WI38 (cell line): Measurements from ENCODE around the gene HOXB13.

Experiments used
- H3K4me3 ChIP-seq: 2 replicates; pipeline ENCODE4 v1.5.1; 2011; ENCODE audit warnings: low read depth, mild to moderate bottlenecking, control low read depth, low read length
- CTCF ChIP-seq: IDR thresholded peaks from 2 replicates; pipeline ENCODE4 v1.5.1; 2012; ENCODE audit warnings: low read depth, mild to moderate bottlenecking, control low read depth, low read length

HOXB13 gene

DNA sequence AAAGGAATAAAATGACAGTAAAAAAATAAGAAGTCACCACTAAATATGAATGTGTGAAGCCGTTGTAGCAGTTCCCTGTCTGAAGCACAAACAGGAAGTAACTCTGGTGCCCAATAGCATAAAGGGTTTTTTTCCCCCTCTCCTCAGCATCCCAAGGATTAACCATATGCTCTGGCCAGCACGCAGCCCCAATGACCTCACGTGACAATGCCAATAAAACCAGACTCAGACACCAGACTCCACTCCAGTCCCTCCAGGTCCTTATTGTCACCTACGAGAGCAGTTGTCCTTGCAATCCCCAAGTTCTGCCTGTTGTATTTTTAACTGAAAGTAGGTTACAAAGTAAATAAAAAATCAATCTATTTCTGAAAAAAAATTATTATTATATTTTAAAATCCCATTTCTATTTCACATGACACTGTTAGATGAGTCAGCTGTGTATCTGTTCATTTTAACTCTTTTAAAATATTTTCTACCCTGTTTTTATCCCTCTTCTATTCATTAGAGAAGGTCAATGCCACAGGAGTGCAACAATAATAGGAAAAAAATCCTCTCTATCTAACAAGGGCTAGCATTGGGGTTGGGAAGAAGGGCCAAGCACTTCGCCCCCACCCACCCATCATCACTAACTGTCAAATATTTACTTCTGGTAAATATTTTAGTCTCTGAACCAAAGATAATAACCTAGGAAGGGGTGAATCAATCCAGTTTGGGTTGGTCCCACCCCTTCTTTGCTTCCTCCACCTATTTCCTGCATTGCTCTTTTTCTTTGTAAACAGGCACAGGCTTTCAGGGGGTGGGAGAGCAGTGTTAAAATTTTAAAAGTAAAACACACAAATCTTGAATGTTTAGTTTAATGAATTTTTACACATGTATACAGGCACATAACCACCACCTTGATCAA lies 12.8 kb downstream of the HOXB13 start:
- TF ChIP-seq CTCF = no peak
- H3K4me3 ChIP-seq = no peak overlapping the region

- H3K4me3 ChIP-seq = no peak overlapping the region
- TF ChIP-seq CTCF = no peak
Observed at GRCh38 chr17:48711128-48711527, 17.4 kb downstream of the HOXB13 start.

DNA sequence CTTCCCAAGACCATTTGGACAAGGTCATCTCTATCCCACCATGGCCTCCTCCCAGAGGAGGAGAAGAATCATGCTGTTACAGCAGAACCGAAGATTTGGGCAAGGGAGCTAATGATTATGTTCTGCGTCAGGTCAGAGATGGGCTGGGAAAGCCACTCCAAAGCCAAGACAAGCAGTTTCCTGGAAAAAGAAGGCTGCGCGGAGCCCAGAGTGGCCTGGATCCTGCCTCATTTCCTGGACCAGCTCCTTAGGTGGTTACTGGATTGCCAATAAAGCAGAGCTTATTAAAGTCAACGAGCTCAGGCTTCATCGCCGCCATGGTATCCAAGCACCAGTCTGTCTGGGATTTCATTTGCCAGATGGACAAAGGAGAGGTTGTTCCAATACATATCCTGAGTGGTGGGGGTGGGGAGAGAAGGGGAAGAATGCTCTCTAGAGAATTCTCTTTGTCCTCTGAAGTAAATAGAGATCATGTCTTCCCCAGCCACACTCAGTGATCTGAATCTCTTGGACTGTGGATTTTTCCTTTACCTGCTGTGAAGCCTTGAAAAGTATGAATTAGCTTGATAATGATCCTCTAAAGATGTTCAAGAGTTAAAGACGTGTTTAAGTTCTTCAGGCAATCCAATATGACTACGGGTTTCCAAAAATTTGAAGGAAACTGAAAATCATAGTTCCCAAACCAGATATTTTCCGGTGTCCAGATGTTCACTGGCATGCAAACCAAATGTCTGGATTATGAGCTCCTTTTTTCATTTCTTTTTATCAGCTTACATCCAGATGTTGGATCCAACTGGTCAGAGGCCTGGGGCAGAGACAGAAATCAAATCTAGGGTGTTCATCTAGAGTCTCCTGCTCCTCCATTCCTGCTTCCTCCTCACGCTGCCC lies 23.9 kb downstream of the HOXB13 start:
- TF ChIP-seq CTCF = no peak
- H3K4me3 ChIP-seq = no peak overlapping the region

GRCh38 chr17:48701864-48702532 lies 26.6 kb downstream of the HOXB13 start:
- no peak for TF ChIP-seq CTCF
- no peak overlapping the region for H3K4me3 ChIP-seq

DNA sequence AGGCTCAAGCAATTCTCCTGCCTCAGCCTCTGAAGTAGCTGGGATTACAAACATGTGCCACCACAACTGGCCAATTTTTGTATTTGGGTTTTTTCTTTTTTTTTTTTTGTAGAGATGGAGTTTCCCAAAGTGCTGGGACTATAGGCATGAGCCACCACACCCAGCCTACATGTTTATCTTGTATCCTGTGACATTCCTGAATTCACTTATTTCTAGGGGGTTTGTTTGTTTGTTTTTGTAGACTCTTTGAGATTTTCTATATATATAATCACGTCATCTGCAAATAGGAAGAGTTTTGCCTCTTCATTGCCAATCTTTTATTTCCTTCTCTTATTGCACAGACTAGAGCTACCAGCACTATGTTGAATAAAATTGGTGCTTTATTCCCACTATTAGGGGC lies 35.4 kb downstream of the HOXB13 start:
- no peak overlapping the region for H3K4me3 ChIP-seq
- no peak for TF ChIP-seq CTCF

GRCh38 chr17:48692049-48692448 lies 36.5 kb downstream of the HOXB13 start:
- H3K4me3 ChIP-seq = no peak overlapping the region
- TF ChIP-seq CTCF = no peak
